Stomach smooth muscle (tissue), 2 donors: ENCODE measurements around the gene CBFA2T3.
"Not testable (repeated sequence)": the region's sequence is repeated elsewhere in the genome, so short reads cannot be mapped to it uniquely, and the experiment has no call there.

Experiments used
- H3K27ac ChIP-seq: one replicate; pipeline ENCODE4 v1.7.0; 2013; ENCODE audit warnings: mild to moderate bottlenecking, low read length, inconsistent platforms
- H3K27me3 ChIP-seq, 2 donors: one replicate each; pipeline ENCODE4 v1.7.0; 2013; ENCODE audit warnings: low read length in 2 of 2; ENCODE audit not compliant: insufficient read depth in 2 of 2, control insufficient read depth in 1 of 2
- H3K36me3 ChIP-seq, 2 donors: one replicate each; pipeline ENCODE4 v1.7.0; 2013; ENCODE audit warnings: low read length in 2 of 2; ENCODE audit not compliant: control insufficient read depth in 2 of 2, insufficient read depth in 2 of 2
- H3K4me1 ChIP-seq: one replicate; pipeline ENCODE4 v1.7.0; 2013; ENCODE audit warnings: low read length; ENCODE audit not compliant: control insufficient read depth, insufficient read depth
- H3K4me3 ChIP-seq, 2 donors: one replicate each; pipeline ENCODE4 v1.7.0; 2013; ENCODE audit warnings: low read length in 2 of 2
- H3K9ac ChIP-seq, 2 donors: one replicate each; pipeline ENCODE4 v1.7.0; 2013; ENCODE audit warnings: low read length in 2 of 2, mild to moderate bottlenecking in 1 of 2
- H3K9me3 ChIP-seq, 2 donors: one replicate each; pipeline ENCODE4 v1.7.0; 2013; ENCODE audit warnings: low read length in 2 of 2; ENCODE audit not compliant: control insufficient read depth in 2 of 2
- donor health status: healthy.
- donor health status: Pancreatic carcinoma.

The CBFA2T3 gene

GRCh38 chr16:89011909-89012621 is 35.1 kb upstream of the CBFA2T3 start:
- Histone ChIP-seq H3K9ac (no peak overlapping the region), H3K4me3 (no peak overlapping the region), H3K4me1 (no peaks in the 10 kb centered on the region), H3K27ac (no peak overlapping the region), H3K36me3 (no peaks in the 10 kb centered on the region), H3K9me3 (no peaks in the 10 kb centered on the region), H3K27me3 (peaks cover 19 to 34% of the 10 kb centered on the region in 2 donors)

GRCh38 chr16:89010210-89010925 is 33.4 kb upstream of the CBFA2T3 start:
- Histone ChIP-seq H3K4me3 (no peak overlapping the region), H3K36me3 (no peaks in the 10 kb centered on the region), H3K4me1 (no peaks in the 10 kb centered on the region), H3K27ac (no peak overlapping the region), H3K9me3 (no peaks in the 10 kb centered on the region), H3K27me3 (peaks cover 22 to 33% of the 10 kb centered on the region in 2 donors), H3K9ac (no peak overlapping the region)

GRCh38 chr16:89009343-89010209 is 32.6 kb upstream of the CBFA2T3 start:
- Histone ChIP-seq H3K4me1 (peaks cover under 1% of the 10 kb centered on the region), H3K36me3 (no peaks in the 10 kb centered on the region), H3K9me3 (no peaks in the 10 kb centered on the region), H3K4me3 (no peak overlapping the region), H3K27me3 (peaks cover 24 to 32% of the 10 kb centered on the region in 2 donors), H3K27ac (no peak overlapping the region), H3K9ac (no peak overlapping the region)

DNA sequence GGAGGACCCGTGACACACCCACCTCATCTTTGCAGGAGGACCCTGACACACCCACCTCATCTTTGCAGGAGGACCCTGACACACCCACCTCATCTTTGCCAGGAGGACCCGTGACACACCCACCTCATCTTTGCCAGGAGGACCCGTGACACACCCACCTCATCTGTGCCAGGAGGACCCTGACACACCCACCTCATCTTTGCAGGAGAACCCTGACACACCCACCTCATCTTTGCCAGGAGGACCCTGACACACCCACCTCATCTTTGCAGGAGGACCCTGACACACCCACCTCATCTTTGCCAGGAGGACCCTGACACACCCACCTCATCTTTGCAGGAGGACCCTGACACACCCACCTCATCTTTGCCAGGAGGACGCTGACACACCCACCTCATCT is 31.8 kb upstream of the CBFA2T3 start:
- H3K36me3 ChIP-seq, H3K9me3 ChIP-seq, H3K4me3 ChIP-seq, H3K9ac ChIP-seq, H3K4me1 ChIP-seq, H3K27ac ChIP-seq: not testable (repeated sequence)
- H3K27me3 ChIP-seq: peaks cover 29 to 30% of the 10 kb centered on the region in 2 donors

DNA sequence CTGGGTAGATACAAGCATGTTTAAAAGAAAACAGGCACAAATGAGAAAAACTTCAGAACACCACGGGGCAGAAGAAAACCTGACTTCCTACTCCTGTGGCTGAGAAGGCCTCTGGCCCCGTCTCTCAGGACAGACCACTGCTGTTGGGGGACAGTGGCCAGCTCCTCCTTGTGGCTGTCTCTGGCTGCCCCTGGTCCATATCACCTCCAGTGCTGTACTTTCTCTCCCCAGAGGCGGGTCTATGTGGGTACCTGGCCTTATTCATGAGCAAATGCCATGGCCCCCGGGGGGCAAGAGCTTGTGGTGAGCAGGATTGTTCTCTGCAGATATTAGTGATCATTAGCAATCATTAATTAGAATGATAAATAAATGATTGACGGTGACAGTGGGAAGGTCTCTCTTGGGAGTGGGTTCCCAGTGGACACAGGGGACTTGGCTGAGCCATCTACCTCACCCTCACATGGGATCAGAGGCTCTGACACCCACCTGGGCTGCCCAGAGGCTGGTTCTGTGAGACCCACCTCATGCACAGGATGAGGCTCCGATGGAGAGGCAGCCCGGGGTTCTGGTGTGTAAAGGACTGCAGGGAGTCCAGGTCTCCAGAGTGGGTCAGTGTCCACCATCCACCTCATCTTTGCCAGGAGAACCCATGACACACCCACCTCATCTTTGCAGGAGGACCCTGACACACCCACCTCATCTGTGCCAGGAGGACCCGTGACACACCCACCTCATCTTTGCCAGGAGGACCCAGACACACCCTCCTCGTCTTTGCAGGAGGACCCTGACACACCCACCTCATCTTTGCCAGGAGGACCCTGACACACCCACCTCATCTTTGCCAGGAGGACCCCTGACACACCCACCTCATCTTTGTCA is 30.6 kb upstream of the CBFA2T3 start:
- H3K9me3 ChIP-seq: no peaks in the 10 kb centered on the region
- H3K4me3 ChIP-seq: no peak overlapping the region
- H3K9ac ChIP-seq: no peak overlapping the region
- H3K27ac ChIP-seq: no peak overlapping the region
- H3K36me3 ChIP-seq: no peaks in the 10 kb centered on the region
- H3K4me1 ChIP-seq: peaks cover 4% of the 10 kb centered on the region
- peaks cover 24 to 31% of the 10 kb centered on the region in 2 donors for H3K27me3 ChIP-seq

GRCh38 chr16:89006036-89006752 is 29.2 kb upstream of the CBFA2T3 start:
- H3K36me3 ChIP-seq: no peaks in the 10 kb centered on the region
- H3K9ac ChIP-seq: no peak overlapping the region
- peaks cover 4% of the 10 kb centered on the region for H3K4me1 ChIP-seq
- peaks cover 30 to 38% of the 10 kb centered on the region in 2 donors for H3K27me3 ChIP-seq
- H3K4me3 ChIP-seq: no peak overlapping the region
- H3K9me3 ChIP-seq: peaks cover 0 to 7% of the 10 kb centered on the region in 2 donors
- no peak overlapping the region for H3K27ac ChIP-seq

GRCh38 chr16:89005201-89006035 is 28.4 kb upstream of the CBFA2T3 start:
- H3K4me1 ChIP-seq: peaks cover 4% of the 10 kb centered on the region
- H3K9ac ChIP-seq: no peak overlapping the region
- no peak overlapping the region for H3K27ac ChIP-seq
- H3K4me3 ChIP-seq: no peak overlapping the region
- no peaks in the 10 kb centered on the region for H3K36me3 ChIP-seq
- peaks cover 0 to 14% of the 10 kb centered on the region in 2 donors for H3K9me3 ChIP-seq
- H3K27me3 ChIP-seq: peaks cover 34 to 45% of the 10 kb centered on the region in 2 donors

DNA sequence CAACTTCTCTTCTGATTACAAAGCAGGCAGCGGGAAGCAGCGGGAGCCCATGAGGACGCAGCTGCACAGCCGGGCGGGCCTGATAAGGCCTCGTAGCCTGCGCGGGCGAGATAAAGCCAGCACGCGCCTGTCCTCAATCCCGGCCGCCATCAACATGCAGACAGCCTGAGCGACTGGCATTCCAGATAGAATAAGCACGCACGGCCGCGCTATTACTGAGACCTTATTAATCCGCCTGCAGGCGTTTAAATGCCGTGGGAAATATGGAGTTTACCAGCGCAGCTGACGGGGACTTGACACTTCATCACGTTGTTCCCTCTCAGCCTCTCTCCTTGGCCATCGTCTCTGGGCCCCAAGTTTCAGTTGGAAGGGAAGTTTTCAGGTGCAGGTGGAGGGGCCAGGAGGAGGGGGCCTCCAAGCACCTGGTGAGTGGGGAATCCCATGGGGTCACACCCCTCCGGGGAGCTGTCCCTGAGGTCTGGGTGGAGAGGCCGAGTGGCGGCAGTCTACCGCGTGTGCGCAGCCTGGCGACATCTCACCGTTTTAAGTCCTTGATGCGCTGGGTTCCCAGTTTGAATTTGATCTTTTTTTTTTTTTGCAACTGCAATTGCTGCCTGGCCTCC is 27.3 kb upstream of the CBFA2T3 start:
- Histone ChIP-seq H3K27me3 (peaks cover 30 to 44% of the 10 kb centered on the region in 2 donors), H3K36me3 (no peaks in the 10 kb centered on the region), H3K9ac (no peak overlapping the region), H3K4me1 (peaks cover 4% of the 10 kb centered on the region), H3K9me3 (peaks cover 0 to 20% of the 10 kb centered on the region in 2 donors), H3K4me3 (no peak overlapping the region), H3K27ac (no peak overlapping the region)

- Histone ChIP-seq H3K27me3 (peaks cover 28 to 44% of the 10 kb centered on the region in 2 donors), H3K9ac (no peak overlapping the region), H3K27ac (no peak overlapping the region), H3K9me3 (peaks cover 0 to 20% of the 10 kb centered on the region in 2 donors), H3K36me3 (no peaks in the 10 kb centered on the region), H3K4me1 (peaks cover 4% of the 10 kb centered on the region), H3K4me3 (no peak overlapping the region)
Observed at GRCh38 chr16:89003831-89004208, 26.8 kb upstream of the CBFA2T3 start.
